Chondrocyte (in vitro differentiated cells): ENCODE measurements around the gene USP36. TPM values are rescaled to one million over a fixed set of nuclear protein-coding genes. Genes with fewer than 3 reads are reported as not detected.

ENCODE experiments used
- DNase-seq: peaks from one replicate; pipeline ENCODE4 v3.0.0; 2021; ENCODE audit warnings: mixed read lengths, low spot score
- H3K27ac Mint-ChIP-seq: one replicate; pipeline ENCODE4 v1.8.0; 2021; ENCODE audit warnings: mild to moderate bottlenecking, moderate library complexity, mixed read lengths; ENCODE audit not compliant: unreplicated experiment
- H3K27me3 Mint-ChIP-seq: 2 replicates; pipeline ENCODE4 v1.8.0; 2021; ENCODE audit warnings: low read depth, mixed read lengths
- H3K36me3 Mint-ChIP-seq: 2 replicates; pipeline ENCODE4 v1.8.0; 2021; ENCODE audit warnings: low read depth, mixed read lengths
- H3K4me1 Mint-ChIP-seq: 2 replicates; pipeline ENCODE4 v1.8.0; 2021; ENCODE audit warnings: low read depth, mild to moderate bottlenecking, mixed read lengths
- H3K4me3 Mint-ChIP-seq: one replicate; pipeline ENCODE4 v1.8.0; 2021; ENCODE audit warnings: mild to moderate bottlenecking, moderate library complexity, mixed read lengths; ENCODE audit not compliant: unreplicated experiment
- H3K9me3 Mint-ChIP-seq: 2 replicates; pipeline ENCODE4 v1.8.0; 2021; ENCODE audit warnings: low read depth, mixed read lengths
- CTCF ChIP-seq: fragments of 200-600 bp; sonication (generic); IDR thresholded peaks from 2 replicates; pipeline ENCODE4 v1.5.0; 2021; ENCODE audit warnings: antibody characterized with exemption, mild to moderate bottlenecking, moderate library complexity
- total RNA-seq: library from RNA; stranded (reverse); gene quantifications from 3 replicates; pipeline ENCODE4 v1.2.1, GENCODE V29; 2021

Gene USP36
- total RNA-seq, 1 donor from 2014 or later: 45.1 TPM

- DNase-seq: no peak
- Mint-ChIP-seq H3K4me3 (no peak overlapping the region), H3K9me3 (no peaks in the 10 kb centered on the region), H3K36me3 (peaks cover 60% of the 10 kb centered on the region), H3K4me1 (peaks cover 3% of the 10 kb centered on the region), H3K27me3 (no peaks in the 10 kb centered on the region), H3K27ac (no peak overlapping the region)
- no peak for TF ChIP-seq CTCF
Observed at GRCh38 chr17:78797691-78798585, 42.7 kb downstream of the USP36 start.

DNA sequence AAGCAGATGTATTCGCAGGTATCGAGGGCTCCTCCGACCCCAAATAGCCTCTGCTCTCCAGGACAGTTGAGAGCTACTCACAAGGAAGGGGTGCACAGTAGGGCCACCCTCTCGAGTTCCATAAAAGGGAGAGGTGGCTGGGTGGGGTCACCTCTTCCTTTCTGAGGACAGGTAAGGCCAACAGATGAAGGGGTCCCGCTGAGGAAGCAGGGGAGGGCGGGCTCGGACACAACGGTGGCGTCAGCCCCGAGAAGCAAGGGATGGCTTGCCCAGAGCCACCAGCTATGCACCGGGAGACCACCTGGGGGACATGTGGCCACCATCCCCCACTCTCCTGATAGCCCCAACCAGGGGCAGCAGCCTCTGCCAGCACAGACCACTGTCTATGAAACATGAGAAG, 43.4 kb downstream of the USP36 start:
- H3K27me3 Mint-ChIP-seq: no peaks in the 10 kb centered on the region
- H3K36me3 Mint-ChIP-seq: peaks cover 54% of the 10 kb centered on the region
- peaks cover 7% of the 10 kb centered on the region for H3K4me1 Mint-ChIP-seq
- DNase-seq: no peak
- no peaks in the 10 kb centered on the region for H3K9me3 Mint-ChIP-seq
- H3K27ac Mint-ChIP-seq: no peak overlapping the region
- no peak overlapping the region for H3K4me3 Mint-ChIP-seq
- no peak for TF ChIP-seq CTCF

- H3K27me3 Mint-ChIP-seq: no peaks in the 10 kb centered on the region
- DNase-seq: no peak
- no peak overlapping the region for H3K27ac Mint-ChIP-seq
- peaks cover 13% of the 10 kb centered on the region for H3K4me1 Mint-ChIP-seq
- no peak for TF ChIP-seq CTCF
- H3K9me3 Mint-ChIP-seq: no peaks in the 10 kb centered on the region
- peaks cover 57% of the 10 kb centered on the region for H3K36me3 Mint-ChIP-seq
- no peak overlapping the region for H3K4me3 Mint-ChIP-seq
Observed at GRCh38 chr17:78796517-78796900, 44.1 kb downstream of the USP36 start.

- Mint-ChIP-seq H3K4me3 (no peak overlapping the region), H3K9me3 (no peaks in the 10 kb centered on the region), H3K4me1 (peaks cover 16% of the 10 kb centered on the region), H3K36me3 (peaks cover 55% of the 10 kb centered on the region), H3K27me3 (no peaks in the 10 kb centered on the region), H3K27ac (no peak overlapping the region)
- no peak for TF ChIP-seq CTCF
- DNase-seq: no peak
Observed at GRCh38 chr17:78795861-78796516, 44.6 kb downstream of the USP36 start.

- no peak for TF ChIP-seq CTCF
- DNase-seq: no peak
- Mint-ChIP-seq H3K27ac (no peak overlapping the region), H3K9me3 (no peaks in the 10 kb centered on the region), H3K4me1 (peaks cover 25% of the 10 kb centered on the region), H3K27me3 (no peaks in the 10 kb centered on the region), H3K36me3 (peaks cover 51% of the 10 kb centered on the region), H3K4me3 (no peak overlapping the region)
Observed at GRCh38 chr17:78794864-78795640, 45.6 kb downstream of the USP36 start.
